Middle frontal gyrus (tissue), 1 donor: ENCODE results near the gene LCN15.
"Not testable (repeated sequence)": the region's sequence is repeated elsewhere in the genome, so short reads cannot be mapped to it uniquely, and the experiment has no call there.

ENCODE experiments used
- DNase-seq: peaks from one replicate; pipeline ENCODE4 v3.0.0-alpha.2; 2015; ENCODE audit warnings: low spot score; ENCODE audit errors: extremely low spot score

LCN15 gene

DNA sequence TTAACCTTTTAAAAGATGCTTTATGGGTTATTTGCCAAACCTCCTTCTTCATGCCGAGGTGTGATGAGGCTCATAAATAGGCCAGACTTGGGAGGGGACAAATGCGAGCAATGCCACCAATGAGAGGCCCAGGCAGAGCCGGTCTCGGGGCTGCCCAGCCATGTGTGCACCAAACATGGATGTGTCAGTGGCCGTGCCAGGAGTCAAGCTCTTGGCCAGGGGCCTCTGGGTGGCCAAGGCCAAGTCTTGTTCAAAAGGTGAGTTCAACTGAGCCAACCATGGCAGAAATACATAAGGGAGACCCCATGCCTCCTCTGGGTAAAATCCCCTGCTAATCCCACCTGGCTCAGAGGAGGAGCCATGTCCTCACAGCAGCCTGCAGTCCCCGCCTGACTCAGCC is 10.9 kb upstream of the LCN15 start:
- no peak for DNase-seq

DNA sequence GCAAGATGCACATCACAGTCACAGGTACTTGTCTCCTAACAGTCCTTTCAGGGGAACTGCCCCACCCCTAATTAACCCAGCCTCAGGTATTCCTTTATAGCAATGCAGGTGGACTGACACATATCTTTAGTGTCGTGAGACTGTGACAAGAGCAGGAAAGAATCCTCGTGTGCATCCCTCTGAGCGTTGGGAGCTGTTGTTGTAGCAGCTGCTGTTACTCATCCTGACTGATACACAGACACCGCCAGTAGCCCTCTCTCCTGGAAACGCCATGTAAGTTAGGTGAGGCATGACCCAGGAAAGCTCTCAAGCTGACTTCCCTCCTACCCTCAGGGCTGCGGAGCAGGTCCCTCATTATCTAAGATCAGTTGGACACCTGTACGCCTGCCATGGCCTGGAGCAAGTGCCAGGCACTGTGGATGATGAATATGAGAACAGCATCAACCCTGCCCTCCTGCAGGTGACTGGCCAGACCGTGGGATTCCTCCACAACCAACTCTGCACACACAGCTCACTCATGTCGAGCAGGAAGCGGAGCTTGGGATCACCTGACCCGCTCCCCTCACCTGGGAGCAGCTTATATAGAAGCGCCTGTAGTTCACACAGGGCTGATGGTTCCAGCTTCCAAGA is 10.2 kb upstream of the LCN15 start:
- no peak for DNase-seq

DNA sequence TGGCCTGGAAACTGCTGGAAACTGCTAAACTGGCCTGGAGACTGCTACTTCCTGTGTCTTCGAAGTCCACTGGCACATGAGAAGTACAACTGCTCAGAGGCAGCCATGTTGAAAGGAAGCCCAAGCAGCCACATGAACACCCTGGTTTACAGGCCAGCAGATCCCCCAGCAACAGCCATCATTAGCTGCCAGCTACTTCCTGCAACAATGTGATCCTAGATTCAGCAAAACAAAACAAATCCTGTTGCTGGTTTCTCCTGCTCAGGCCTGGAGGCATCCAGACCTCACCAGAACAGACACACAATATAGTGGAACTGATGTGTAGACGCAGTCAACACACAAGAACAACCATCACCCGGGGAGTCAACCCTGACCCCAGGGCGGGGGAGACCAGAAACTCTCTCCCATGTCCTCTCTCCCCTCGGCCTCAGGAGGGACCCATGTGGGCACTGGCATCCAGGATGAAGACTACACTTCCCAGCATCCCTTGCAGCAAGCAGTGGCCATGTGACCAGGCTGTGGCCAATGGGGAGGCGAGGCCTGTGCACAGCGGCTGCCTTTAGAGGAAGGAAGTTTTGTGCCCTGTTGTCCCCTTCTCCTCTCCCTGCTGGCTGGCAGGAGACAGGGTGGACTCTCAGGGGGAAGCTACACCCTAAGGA is 9.2 kb upstream of the LCN15 start:
- no peak for DNase-seq

DNA sequence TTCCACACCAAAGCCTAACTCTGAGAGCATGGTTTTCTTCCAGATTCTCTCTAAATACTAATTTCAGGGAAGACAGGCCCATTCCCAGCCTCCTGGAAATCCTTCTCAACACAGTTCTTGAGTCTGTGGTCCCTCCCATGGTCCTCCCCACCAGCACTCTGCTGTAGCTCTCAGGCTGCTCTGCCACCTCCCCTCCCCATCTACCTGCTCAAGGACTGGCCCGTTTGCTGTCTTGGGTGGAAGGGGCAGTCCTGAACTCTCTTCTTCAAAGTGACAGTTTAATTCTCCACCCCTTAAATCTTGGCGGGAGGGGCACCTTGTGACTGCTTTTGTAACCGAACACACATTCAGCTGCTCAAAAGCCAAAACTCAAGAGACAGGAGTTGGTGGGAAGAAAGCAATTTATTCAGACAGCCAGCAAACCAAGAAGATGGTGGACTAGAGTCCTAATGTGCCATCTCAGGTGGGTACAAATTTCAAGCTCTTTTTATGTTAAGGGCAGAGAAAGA is 7.6 kb upstream of the LCN15 start:
- no peak for DNase-seq

DNA sequence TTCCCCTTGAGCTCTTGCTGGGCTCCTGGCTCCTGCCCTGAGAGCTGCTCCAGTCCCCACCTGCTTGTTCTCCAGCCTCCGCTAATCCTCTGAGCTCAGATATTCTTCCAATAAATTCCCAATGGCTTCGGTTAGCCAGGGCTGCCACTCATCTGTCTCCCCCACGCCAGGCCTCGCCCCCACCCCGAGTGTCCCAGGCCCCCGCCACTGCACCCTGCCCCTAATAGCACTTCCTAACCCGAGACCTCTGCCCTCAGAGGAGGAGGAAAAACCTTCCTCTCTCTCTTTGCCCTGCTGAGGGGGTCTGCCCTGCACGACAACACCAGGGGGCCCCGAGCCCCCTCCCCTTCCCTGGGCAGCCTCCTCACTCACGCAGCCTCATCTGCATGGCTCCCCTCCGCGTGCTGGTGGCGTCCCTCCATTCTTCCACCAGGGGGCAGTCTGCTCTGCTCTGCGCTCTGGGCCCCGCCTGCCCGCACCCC is 5.4 kb upstream of the LCN15 start:
- no peak for DNase-seq

DNA sequence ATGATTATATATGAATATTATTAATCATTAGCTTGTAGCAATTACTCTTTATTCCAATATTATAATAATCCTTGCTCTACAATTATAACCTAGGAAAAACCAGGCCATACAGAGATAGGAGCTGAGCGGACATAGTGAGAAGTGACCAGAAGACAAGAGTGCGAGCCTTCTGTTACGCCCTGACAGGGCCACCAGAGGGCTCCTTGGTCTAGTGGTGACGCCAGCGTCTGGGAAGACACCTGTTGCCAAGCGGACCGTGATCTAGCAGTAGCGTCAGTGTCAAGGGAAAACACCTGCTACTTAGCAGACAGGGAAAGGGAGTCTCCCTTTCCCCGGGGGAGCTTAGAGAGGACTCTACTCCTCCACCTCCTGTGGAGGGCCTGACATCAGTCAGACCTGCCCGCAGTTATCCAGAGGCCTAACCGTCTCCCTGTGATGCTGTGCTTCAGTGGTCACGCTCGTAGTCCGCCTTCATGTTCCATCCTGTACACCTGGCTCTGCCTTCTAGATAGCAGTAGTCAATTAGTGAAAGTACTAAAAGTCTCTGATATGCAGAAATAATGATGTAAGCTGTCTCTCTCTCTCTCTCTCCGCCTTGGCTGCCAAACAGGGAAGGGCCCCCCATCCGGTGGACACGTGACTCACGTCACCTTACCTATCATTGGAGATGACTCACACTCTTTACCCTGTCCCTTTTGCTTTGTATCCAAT is 2.2 kb upstream of the LCN15 start:
- not testable (repeated sequence) for DNase-seq

DNA sequence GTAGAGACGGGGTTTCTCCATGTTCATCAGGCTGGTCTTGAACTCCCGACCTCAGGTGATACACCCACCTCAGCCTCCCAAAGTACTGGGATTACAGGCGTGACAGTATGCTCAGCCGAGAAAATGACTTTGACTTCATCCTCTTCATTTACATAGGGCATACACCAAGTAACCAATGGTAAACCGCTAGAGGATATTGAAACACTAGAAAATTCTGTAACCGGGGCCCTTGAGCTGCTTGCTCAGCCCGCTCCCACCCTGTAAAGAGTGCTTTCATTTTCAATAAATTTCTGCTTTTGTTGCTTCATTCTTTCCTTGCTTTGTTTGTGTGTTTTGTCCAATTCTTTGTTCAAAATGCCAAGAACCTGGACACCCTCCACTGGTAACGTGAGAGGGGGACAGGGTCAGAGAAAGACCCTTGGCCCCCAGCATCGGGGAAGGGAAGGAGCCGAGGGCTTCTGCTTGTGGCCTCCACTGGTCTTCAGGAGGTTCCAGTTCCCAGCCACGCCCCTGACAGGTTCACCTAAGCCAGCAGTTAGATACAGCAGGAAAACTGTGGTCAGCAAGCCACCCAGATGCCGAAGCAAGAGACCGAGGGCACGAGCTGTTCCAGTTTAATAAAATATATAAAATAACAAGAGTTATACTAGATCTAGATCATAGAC is 1.6 kb upstream of the LCN15 start:
- not testable (repeated sequence) for DNase-seq

DNA sequence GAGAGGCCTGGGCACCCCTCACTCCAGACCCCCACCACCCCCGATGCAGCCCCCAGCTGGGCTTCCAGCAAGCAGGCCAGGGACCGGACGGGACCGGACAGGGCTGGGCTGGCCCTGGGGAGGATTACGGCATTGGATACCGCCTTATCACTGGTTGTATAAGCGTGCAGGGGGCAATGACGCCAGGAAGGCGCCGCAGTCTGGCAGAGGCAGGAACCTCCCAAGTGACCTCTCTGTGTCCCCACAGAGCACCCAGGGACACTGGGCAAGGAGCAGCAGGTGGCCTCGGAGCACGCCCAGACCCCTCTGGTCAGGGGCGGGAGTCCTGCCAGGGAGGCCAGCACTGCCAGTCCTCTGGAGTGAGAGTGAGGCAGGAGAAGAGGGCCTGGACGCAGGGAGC is 723 bp upstream of the LCN15 start:
- no peak for DNase-seq

DNA sequence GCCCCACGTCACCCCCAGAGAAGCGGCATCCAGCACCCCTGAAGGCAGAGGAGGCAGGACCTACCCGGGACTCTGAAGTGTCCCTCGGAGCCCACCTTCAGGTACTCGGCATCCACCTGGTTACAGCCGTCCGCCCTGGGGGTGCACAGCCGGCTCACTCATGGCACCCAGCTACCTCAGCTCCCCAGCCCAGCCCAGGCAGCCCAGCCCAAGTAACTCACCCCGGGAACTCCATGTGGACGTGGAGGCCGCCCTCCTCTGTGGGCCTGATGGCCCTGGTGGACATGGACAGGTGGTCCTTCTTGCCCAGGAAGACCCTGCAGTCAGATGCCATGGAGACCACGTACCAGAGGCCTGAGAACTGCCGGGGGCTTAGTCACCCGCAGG is 676 bp downstream of the LCN15 start:
- DNase-seq, result no peak

DNA sequence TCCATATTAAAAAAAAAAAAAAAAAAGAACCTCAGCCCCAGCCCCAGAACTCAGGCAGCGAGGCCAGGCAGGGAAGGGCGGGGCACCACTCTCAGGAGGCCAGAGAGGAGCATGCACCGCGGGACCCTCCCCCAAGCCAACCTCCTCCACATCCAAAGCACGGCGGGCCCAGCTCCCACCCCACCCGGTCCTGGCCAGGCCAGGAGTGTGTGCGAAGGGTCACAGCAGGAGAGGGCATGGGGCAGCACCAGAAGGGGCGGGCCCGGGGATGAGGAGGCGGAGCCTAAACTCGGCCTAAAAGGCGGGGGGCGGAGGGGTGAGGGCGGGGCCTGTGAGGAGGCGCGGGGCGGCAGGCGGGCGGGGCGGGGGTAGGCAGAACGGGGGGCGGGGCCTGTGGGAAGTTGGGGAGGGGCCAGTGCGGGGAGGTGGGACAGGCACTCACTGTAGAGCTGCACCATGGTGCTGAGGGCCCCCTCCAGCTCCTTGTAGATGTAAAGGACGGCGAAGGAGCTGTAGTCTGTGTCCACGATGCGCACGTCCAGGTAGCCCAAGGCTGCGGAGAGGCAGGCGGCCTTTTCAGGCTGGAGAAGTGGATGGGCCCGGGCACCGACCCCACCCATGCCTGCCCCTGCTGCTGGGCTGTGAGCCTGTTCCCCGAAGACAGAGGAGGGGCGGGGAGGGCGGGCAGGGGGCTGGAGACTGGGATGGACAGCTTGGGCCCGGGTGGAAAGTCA is 1.2 kb downstream of the LCN15 start:
- DNase-seq, result no peak

DNA sequence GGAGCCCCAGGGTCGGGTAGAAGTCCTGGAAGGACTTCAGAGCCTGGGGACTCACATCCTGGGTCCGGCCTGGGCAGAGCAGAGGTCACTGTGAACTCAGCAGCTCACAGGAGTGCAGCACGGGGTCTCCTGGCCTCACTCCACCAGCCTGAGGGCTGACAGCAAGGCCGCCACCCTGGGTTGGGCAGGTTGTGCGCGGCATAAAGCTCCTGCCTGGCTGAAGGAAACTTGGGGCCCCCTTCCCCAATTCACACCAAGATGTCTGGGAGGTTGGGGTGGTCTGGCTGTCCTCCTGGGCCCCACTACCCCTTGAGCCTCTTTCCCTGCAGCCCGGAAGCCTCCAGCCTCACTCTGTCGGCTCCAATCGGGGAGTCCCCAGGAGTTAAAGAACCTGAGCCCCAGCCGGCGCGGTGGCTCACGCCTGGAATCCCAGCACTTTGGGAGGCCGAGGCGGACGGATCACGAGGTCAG is 2.1 kb downstream of the LCN15 start:
- no peak for DNase-seq

DNA sequence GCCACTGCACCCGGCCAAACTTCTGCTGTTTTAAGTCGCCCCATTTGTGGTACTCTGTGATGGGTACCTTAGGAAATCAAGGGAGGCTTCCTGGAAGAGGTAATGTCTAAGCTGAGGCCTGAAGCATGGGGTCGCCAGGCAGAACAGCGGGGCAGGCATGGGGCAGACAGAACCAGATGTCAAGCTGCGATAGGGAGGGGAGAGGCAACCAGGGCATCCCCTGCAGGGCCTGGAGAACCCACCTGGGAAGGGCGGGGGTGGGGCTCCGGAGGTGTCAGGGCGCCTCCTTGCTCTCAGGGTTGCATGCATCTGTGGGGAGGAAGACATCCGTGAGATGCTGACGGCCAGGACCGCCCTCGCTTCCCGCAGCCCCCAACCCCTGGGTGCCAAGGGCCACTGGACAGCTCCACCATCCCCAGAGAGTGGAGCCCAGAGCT is 2.8 kb downstream of the LCN15 start:
- no peak for DNase-seq

DNA sequence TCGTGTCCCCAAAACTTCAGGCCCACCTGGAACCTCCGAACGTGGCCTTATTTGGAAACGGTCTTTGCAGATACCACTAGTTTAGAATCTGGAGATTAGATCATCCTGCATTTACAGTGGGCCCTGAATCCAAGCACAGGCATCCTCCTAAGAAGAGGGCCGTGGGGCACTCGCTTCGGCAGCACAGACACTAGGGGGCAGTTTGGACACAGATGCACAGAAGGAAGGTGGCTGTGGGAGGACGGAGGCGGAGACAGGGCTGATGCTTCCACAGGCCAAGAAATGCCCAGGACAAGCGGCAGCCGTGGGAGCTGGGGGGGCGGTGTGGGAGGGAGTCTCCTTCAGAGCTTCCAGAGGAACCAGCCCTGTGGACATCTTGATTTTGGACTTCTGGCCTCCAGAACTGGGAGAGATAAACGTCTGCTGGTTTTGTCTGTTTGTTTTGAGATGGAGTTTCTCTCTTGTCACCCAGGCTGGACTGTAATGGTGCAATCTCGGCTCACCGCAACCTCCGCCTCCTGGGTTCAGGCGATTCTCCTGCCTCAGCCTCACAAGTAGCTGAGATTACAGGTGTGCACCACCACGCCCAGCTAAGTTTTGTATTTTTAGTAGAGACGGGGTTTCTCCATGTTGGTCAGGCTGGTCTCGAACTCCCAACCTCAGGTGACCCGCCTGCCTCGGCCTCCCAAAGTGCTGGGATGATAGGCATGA is 3.3 kb downstream of the LCN15 start:
- peak; percentile 32 for DNase-seq

DNA sequence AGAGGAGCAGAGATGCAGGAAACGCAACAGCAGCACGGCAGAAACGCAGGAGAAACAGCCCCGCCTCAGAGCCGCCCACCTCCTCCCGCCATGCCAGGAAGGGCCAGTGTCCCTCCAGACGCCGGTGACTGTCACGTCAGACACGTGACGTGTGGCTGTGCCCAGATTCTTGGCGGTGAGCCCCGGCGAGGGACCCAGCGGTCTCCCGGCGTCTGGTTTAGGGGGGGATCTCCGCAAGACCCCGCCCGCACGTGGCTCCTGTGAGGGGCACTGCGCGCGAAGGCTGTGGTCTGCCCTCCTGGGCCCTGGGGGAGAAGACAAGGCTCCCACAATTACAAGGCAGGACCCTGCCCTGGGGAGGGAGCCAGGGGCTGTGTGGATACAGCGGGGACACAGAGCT is 3.9 kb downstream of the LCN15 start:
- no peak for DNase-seq

DNA sequence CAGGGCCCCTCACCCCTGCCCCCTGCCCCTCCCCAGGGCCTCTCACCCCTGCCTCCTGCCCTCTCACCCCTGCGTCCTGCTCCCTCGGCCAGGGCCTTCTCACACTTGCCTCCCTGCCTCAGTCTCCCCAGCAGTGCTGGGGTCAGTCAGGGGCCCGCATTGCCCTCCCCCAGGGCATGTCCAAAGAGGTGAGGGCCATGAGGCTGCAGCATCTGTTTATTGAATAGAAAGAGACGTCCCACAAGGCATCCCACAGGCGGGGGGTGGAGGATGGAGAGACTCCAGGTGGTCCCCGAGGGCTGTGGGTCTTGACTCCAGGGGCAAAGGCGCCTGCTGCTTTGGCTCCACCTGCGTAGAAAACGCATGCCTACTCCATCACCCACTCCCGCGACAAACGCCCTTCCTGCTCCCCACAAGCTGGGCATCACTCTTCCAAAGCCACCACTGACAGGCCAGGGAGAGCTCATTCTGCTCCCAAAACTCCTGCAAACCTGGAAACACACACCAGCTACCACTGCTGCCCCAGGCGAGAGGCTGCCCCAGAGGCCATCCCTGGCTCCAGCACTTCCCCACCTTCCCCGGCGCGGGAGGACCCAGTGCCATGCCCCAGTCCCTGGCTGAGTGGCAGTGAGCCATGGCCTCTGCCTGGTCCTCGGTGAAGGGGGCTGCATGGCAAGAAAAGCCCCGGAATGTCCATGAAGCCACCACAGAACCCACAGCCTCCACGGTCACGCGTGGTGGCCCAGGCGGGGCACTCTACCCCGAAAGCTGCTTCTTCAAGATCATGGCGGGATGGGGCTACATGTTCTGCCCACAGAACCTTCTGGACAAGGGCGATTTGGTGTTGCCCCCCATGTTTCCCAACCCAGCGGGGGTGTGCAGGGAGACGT is 4.6 kb downstream of the LCN15 start:
- DNase-seq, result no peak

DNA sequence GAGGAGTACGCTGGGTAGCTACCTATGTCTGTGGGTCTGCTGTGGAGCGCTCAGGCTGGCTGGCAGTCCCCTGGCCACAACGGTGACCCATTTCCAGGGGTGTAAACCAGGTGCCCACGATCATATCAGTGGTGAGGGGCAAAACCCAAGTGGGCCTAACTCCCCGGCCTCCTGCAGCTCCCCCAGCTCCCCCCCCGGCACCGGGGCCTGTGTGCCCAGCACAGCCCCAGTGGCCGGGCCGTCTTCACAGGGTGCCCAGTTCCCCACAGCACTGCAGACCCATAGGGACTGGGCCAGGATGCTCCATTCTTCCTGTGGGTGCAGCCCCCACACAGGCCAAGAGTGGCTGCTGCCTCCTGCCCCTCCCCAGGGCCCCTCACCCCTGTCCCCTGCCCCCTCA is 5.3 kb downstream of the LCN15 start:
- DNase-seq, result no peak

DNA sequence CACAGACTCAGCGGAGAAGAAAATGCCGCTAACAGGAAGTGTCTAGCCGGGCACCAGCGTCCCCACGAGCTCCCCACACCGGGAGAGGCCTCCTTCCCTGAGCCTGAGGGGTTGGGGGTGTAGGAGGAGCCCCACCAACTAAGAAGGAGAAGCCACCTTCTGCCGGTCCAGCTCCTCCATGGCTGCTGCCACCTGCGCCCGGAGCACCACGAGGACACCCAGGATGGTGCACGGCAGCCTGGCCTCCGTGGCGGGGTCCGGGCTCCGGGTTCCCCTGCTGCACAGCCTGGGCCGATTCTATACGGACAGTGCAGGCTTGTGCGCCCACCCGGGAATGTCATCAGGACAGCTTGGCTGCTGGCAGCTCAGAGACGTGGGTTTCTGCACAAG is 6.6 kb downstream of the LCN15 start:
- no peak for DNase-seq

DNA sequence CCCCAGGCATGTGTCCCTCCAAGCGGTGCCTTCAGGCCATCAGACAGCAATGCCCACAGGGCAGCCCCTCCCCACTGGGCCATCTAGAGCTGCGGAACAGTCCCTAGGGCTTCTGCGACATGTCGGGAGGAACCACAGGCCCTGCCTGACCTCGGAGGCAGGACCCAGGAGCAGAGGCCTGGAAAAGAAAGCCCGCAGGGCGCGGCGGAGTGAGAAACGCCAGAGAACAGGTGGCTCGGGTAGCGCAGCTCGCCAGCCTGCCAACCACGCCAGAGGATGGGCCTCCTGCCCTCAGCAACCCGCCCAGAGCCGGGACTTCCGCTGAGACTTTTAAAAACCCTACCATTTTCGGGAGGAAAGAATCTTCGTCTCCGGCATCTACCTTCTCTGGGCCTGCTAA is 7.0 kb downstream of the LCN15 start:
- no peak for DNase-seq

DNA sequence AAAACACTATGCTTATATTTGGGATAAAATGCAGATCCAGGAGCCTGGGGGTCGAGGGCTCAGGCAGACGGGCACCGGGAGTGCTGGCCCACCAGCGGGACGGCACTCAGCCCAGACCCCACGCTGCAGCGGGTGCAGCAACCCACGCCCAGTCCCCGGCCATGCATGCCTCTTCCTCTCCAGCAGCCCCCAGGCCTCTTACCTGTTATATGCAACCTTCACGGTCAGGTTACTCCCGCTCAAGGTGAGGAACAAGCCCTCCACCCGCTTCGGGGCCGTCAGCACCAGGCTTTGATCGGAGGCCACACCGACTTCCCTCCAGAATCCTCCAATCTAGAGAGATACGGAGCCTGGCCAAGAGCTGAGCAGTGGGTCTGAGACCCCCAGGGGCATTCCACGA is 7.5 kb downstream of the LCN15 start:
- no peak for DNase-seq

DNA sequence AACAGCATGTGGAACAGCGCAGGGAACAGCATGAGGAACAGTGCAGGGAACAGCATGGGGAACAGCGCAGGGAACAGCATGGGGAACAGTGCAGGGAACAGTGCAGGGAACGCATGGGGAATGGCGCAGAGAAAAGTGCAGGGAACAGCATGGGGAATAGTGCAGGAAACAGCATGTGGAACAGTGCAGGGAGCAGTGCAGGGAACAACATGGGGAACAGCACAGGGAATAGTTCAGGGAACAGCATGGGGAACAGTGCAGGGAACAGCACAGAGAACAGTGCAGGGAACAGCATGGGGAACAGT is 8.2 kb downstream of the LCN15 start:
- DNase-seq, result no peak
